ENCODE measurements around the gene ANXA6.
"Not testable (repeated sequence)": the region's sequence is repeated elsewhere in the genome, so short reads cannot be mapped to it uniquely, and the experiment has no call there.

Gene ANXA6

DNA sequence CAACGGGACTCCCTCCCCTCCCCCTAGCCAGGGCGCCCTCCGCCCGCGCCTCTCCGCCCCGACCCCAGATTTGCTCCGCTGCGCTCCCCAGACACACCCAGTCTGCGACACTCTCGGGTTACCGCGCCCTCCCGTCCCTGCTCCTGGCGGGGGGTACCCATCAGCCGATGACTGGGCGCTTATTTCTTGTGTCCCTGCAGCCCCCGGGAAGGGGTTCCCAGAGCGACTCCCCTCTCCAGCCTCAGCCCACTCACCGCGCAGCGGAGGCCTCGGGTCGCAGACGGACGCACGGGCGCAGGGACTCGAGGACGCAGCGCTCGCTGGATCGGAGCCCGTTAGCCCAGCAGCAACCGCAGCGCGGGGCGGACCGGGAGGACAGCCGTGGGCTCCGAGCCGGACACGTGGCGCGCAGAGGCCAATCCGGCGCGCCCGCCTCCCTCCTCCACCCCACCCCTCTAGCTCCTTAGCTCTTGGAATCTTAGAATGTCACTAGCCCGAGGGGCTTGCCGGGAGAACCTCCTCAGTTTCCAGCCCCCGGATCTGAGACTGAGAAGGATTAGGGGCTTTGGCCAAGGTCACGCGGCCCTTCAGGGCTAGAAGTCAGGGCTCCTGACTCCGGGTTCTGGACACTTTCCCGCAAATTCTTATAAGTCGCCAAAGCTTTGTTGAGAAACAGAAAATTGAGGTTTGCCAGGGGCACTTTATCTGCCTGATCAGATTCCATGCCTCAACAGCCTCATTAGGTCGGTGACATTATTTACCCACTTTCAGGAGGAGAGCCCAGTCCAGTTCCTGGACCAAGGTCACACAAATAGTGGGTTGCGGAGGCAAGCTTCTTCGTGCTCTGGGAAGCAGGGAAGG is at the start of gene ANXA6:
TSS of gene ANXA6 (minus strand) at position 354 of the 861 bp plus-strand sequence. CDS start 9,878 bp downstream, outside the sequence.
- peak within 1 kb of the TSS; percentile 82 to 91 (median 88) for H3K9ac ChIP-seq (ENCODE audit: low read length in 5 of 5)
- H3K4me3 ChIP-seq (ENCODE audit: low read depth in 1 of 5, low read length in 5 of 5) = peak within 1 kb of the TSS; percentile 89 to 96 (median 92)
- peaks cover 7 to 64% (median 61%) of the 10 kb centered on the region in 5 donors for H3K4me1 ChIP-seq (ENCODE audit: control insufficient read depth in 5 of 5, insufficient read depth in 5 of 5, low read length in 5 of 5)
- no peaks in the 10 kb centered on the region for H3K9me3 ChIP-seq (ENCODE audit: control insufficient read depth in 5 of 5, low read length in 5 of 5)
- no peaks in the 10 kb centered on the region for H3K27me3 ChIP-seq (ENCODE audit: control insufficient read depth in 5 of 5, insufficient read depth in 4 of 5, low read length in 5 of 5)
- H3K36me3 ChIP-seq (ENCODE audit: control insufficient read depth in 5 of 5, insufficient read depth in 5 of 5, low read length in 5 of 5) = peaks cover 0 to 3% (median 0%) of the 10 kb centered on the region in 5 donors
- peak within 1 kb of the TSS; percentile 99 for H3K27ac ChIP-seq (ENCODE audit: low read depth, low read length)

DNA sequence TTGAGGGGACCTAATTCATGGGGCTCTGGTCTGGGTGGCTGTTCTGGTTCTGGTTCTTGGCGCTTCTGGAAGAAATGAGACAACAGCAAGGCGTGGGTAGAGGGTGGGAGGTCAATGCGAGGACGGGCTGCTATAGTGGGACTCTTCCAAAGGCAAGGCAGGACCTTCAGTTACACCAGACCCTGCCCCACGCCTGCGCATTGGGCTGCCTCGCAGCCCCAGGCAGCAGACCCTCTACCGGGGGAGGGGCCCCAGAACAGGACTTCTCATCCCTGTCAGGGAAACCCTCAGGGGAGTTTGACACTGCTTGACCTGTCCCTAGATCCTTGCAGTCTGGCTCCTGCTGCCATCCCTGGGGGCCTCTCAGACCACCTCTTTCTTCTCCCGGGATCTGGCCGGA is 47.8 kb upstream of the ANXA6 start:
- Histone ChIP-seq H3K4me3 (ENCODE audit: low read depth in 1 of 5, low read length in 5 of 5) (no peak overlapping the region), H3K27ac (ENCODE audit: low read depth, low read length) (no peak overlapping the region), H3K27me3 (ENCODE audit: control insufficient read depth in 5 of 5, insufficient read depth in 4 of 5, low read length in 5 of 5) (no peaks in the 10 kb centered on the region), H3K9me3 (ENCODE audit: control insufficient read depth in 5 of 5, low read length in 5 of 5) (no peaks in the 10 kb centered on the region), H3K36me3 (ENCODE audit: control insufficient read depth in 5 of 5, insufficient read depth in 5 of 5, low read length in 5 of 5) (peaks cover 5 to 20% (median 12%) of the 10 kb centered on the region in 5 donors), H3K9ac (ENCODE audit: low read length in 5 of 5) (no peak overlapping the region), H3K4me1 (ENCODE audit: control insufficient read depth in 5 of 5, insufficient read depth in 5 of 5, low read length in 5 of 5) (peaks cover 9 to 31% (median 24%) of the 10 kb centered on the region in 5 donors)

DNA sequence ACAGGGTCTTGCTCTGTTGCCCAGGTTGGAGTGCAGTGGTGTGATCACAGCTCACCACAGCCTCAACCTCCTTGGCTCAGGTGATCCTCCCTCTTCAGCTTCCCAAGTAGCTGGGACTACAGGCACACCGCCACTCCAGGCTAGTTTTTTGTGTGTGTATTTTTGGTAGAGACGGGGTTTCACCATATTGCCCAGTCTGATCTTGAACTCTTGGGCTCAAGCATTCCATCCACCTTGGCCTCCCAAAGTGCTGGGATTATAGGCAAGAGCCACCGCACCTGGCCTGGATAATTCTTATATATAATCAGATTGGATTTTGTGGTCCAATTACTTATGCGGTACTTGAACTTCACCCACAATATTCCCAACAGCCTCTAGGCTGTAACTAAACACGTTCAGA is 46.5 kb upstream of the ANXA6 start:
- Histone ChIP-seq H3K27ac (ENCODE audit: low read depth, low read length) (no peak overlapping the region), H3K4me1 (ENCODE audit: control insufficient read depth in 5 of 5, insufficient read depth in 5 of 5, low read length in 5 of 5) (peaks cover 6 to 24% (median 17%) of the 10 kb centered on the region in 5 donors), H3K4me3 (ENCODE audit: low read depth in 1 of 5, low read length in 5 of 5) (no peak overlapping the region), H3K9ac (ENCODE audit: low read length in 5 of 5) (no peak overlapping the region), H3K36me3 (ENCODE audit: control insufficient read depth in 5 of 5, insufficient read depth in 5 of 5, low read length in 5 of 5) (peaks cover 6 to 33% (median 22%) of the 10 kb centered on the region in 5 donors), H3K27me3 (ENCODE audit: control insufficient read depth in 5 of 5, insufficient read depth in 4 of 5, low read length in 5 of 5) (no peaks in the 10 kb centered on the region), H3K9me3 (ENCODE audit: control insufficient read depth in 5 of 5, low read length in 5 of 5) (no peaks in the 10 kb centered on the region)

DNA sequence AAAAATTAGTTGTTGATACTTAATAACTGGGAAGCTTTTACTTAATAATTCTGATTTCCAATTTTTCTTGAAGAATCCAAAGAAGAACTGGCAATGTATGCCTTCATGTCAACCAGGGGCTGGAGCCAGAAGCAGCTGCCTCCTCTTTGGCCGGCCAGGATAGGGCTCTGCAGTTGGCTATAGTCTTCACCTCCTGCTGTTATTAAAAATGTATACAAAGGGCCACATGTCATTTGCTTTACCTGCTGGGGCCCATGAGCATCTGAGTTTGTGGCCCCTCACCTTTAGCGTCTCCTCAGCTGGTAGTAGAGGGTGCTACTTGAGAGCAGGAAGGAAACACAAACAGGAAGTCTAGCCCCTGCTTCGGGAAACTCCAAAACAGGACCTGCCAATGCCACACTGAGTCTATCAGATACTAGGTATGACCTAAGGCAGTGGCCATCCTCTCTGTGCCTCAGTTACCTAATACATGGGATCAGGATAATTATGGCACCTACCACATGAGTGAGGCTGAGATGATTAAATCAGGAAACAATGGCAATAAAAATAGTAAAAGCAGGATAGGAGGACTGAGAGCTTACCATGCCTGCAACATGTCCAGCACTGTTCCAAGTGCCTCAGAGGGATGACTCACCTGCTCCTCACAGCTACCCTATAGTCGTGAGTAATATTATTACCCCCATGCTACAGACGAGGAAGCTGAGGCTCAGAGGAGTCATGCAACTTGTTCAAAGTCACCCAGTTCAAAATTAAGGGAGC is 45.0 kb upstream of the ANXA6 start:
- H3K27me3 ChIP-seq (ENCODE audit: control insufficient read depth in 5 of 5, insufficient read depth in 4 of 5, low read length in 5 of 5) = no peaks in the 10 kb centered on the region
- peaks cover 0 to 9% (median 2%) of the 10 kb centered on the region in 5 donors for H3K4me1 ChIP-seq (ENCODE audit: control insufficient read depth in 5 of 5, insufficient read depth in 5 of 5, low read length in 5 of 5)
- no peak overlapping the region for H3K27ac ChIP-seq (ENCODE audit: low read depth, low read length)
- H3K4me3 ChIP-seq (ENCODE audit: low read depth in 1 of 5, low read length in 5 of 5) = no peak overlapping the region
- H3K36me3 ChIP-seq (ENCODE audit: control insufficient read depth in 5 of 5, insufficient read depth in 5 of 5, low read length in 5 of 5) = peaks cover 11 to 40% (median 25%) of the 10 kb centered on the region in 5 donors
- H3K9me3 ChIP-seq (ENCODE audit: control insufficient read depth in 5 of 5, low read length in 5 of 5) = no peaks in the 10 kb centered on the region
- no peak overlapping the region for H3K9ac ChIP-seq (ENCODE audit: low read length in 5 of 5)

DNA sequence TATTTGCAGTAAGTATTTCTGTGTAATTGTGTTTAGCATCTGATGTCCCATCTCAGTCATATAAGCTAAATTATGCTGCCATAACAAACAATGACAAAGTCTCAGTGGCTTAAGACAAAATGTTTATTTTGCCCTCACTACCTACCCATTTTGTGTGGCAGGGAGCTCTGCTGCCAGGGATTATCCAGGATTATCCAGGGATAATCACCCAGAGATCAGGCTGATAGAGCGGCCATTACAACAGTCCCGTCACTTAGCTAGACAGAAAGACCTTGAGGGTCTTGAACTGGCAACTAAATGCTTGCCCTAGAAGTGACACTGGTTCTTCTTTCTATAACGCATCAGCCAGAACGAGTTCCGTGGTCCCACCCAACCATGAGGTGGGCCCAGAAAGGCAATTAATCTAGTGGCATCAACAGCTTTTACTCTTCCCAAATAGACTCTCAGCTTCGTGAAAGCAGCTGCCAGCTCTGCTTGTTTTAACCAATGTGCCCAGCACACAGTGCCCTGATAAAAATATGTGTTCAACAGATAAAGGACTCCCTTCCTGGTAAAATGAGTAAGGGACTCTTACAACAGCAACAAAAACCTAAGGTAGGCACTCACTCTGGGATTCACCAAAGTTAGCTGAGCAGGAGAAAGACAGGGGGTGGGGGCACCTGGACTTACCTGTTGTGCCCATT is 43.5 kb upstream of the ANXA6 start:
- H3K9me3 ChIP-seq (ENCODE audit: control insufficient read depth in 5 of 5, low read length in 5 of 5) = no peaks in the 10 kb centered on the region
- no peak overlapping the region for H3K9ac ChIP-seq (ENCODE audit: low read length in 5 of 5)
- H3K4me1 ChIP-seq (ENCODE audit: control insufficient read depth in 5 of 5, insufficient read depth in 5 of 5, low read length in 5 of 5) = peaks cover 0 to 15% (median 10%) of the 10 kb centered on the region in 5 donors
- no peaks in the 10 kb centered on the region for H3K27me3 ChIP-seq (ENCODE audit: control insufficient read depth in 5 of 5, insufficient read depth in 4 of 5, low read length in 5 of 5)
- H3K27ac ChIP-seq (ENCODE audit: low read depth, low read length) = no peak overlapping the region
- H3K36me3 ChIP-seq (ENCODE audit: control insufficient read depth in 5 of 5, insufficient read depth in 5 of 5, low read length in 5 of 5) = peaks cover 12 to 47% (median 32%) of the 10 kb centered on the region in 5 donors
- no peak overlapping the region for H3K4me3 ChIP-seq (ENCODE audit: low read depth in 1 of 5, low read length in 5 of 5)

DNA sequence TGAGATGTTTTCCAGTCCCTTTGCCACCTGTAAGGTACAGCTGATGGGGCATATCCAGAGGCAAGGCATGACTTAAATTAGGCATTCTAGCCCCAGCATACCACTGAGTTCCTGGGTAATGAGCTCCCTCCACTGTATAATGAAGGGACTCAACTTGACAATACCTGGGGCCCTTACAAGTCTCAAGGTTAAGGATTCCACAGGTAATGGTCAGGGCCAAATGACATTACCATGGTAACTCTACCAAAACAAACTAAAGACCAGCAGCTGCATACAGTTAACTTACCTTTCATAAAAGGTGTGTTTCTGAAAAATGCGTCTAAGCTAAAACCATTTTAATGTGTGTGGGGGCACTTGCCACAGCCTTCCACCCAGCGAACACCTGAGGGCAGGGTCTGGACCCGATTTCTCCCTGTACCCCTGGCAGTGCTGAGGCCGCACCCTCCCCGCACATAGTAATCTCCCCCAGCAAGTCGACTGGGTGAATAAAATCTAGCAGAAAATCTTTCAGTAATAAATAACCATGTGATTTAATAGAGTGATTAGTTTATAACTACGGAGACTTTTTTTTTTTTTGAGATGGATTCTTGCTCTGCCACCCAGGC is 42.1 kb upstream of the ANXA6 start:
- Histone ChIP-seq H3K9ac (ENCODE audit: low read length in 5 of 5) (no peak overlapping the region), H3K4me3 (ENCODE audit: low read depth in 1 of 5, low read length in 5 of 5) (no peak overlapping the region), H3K9me3 (ENCODE audit: control insufficient read depth in 5 of 5, low read length in 5 of 5) (no peaks in the 10 kb centered on the region), H3K4me1 (ENCODE audit: control insufficient read depth in 5 of 5, insufficient read depth in 5 of 5, low read length in 5 of 5) (peaks cover 0 to 21% (median 15%) of the 10 kb centered on the region in 5 donors), H3K27me3 (ENCODE audit: control insufficient read depth in 5 of 5, insufficient read depth in 4 of 5, low read length in 5 of 5) (no peaks in the 10 kb centered on the region), H3K27ac (ENCODE audit: low read depth, low read length) (no peak overlapping the region), H3K36me3 (ENCODE audit: control insufficient read depth in 5 of 5, insufficient read depth in 5 of 5, low read length in 5 of 5) (peaks cover 12 to 45% (median 32%) of the 10 kb centered on the region in 5 donors)

DNA sequence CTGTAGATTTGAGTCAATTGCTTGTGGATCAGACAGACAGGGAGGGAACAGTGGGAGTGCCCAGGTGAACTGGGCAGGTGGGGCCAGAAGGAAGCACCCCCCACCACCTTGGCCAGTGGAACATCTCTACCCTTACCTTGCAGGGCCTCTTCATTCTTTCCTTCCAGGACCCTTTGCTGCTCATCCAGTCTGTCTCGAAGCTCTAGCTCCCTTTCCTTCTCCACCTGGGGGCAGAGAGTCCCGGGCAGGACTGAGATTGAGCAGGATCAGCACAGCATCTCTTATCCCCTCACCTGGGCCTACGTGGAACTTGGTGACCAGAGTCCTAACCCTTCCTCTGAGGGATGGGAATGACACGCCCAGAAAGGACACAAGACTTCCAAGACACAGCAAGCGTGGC is 41.3 kb upstream of the ANXA6 start:
- Histone ChIP-seq H3K4me1 (ENCODE audit: control insufficient read depth in 5 of 5, insufficient read depth in 5 of 5, low read length in 5 of 5) (peaks cover 0 to 23% (median 15%) of the 10 kb centered on the region in 5 donors), H3K36me3 (ENCODE audit: control insufficient read depth in 5 of 5, insufficient read depth in 5 of 5, low read length in 5 of 5) (peaks cover 12 to 45% (median 32%) of the 10 kb centered on the region in 5 donors), H3K4me3 (ENCODE audit: low read depth in 1 of 5, low read length in 5 of 5) (no peak overlapping the region), H3K9me3 (ENCODE audit: control insufficient read depth in 5 of 5, low read length in 5 of 5) (no peaks in the 10 kb centered on the region), H3K9ac (ENCODE audit: low read length in 5 of 5) (no peak overlapping the region), H3K27me3 (ENCODE audit: control insufficient read depth in 5 of 5, insufficient read depth in 4 of 5, low read length in 5 of 5) (no peaks in the 10 kb centered on the region), H3K27ac (ENCODE audit: low read depth, low read length) (no peak overlapping the region)

DNA sequence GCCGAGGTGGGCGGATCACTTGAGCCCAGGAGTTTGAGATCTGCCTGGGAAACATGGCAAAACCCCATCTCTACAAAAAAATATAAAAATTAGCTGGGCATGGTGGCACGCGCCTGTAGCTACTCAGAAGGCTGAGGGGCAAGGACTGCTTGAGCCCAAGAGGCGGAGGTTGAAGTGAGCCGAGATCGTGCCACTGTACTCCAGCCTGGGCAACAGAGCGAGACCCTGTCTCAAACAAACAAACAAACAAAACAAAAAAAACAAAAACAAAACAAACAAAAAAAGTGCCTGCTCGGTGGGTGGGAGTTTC is 39.7 kb upstream of the ANXA6 start:
- not testable (repeated sequence) for H3K9me3 ChIP-seq (ENCODE audit: control insufficient read depth in 5 of 5, low read length in 5 of 5); H3K9ac ChIP-seq (ENCODE audit: low read length in 5 of 5); H3K4me3 ChIP-seq (ENCODE audit: low read depth in 1 of 5, low read length in 5 of 5); H3K27me3 ChIP-seq (ENCODE audit: control insufficient read depth in 5 of 5, insufficient read depth in 4 of 5, low read length in 5 of 5)
- H3K27ac ChIP-seq (ENCODE audit: low read depth, low read length) = peak overlapping the region; percentile 82
- peaks cover 12 to 42% (median 31%) of the 10 kb centered on the region in 5 donors for H3K36me3 ChIP-seq (ENCODE audit: control insufficient read depth in 5 of 5, insufficient read depth in 5 of 5, low read length in 5 of 5)
- H3K4me1 ChIP-seq (ENCODE audit: control insufficient read depth in 5 of 5, insufficient read depth in 5 of 5, low read length in 5 of 5) = peaks cover 0 to 23% (median 11%) of the 10 kb centered on the region in 5 donors

DNA sequence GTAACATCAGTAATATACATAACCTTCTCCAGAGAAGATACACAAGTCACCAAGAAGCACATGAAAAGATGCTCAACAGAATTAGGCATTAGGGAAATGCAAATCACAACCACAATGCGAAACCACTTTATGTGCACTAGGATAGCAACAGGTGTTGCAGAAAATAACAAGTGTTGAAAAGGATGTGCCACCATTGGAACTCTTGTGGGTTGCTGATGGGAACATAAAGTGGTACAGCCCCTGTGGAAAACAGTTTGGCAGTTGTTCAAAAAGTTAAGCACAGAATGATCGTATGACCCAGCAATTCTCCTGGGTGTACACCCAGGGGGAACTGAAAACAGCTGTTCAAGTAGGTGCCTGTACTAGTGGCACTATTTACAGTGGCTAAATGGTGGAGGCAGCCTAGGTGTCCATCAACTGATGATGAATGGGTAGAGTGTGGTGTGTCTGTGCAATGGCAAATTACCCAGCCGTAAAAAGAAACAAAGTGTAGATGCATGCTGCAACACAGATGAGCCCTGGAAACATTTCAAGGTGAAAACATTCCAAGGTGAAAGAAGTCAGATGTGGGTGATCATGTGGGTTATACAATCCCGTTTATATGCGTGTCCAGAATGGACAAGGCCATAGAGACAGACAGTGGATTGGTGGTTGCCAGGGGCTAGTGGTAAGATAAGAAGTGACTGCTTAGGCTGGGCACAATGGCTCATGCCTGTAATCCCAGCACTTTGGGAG is 39.1 kb upstream of the ANXA6 start:
- H3K36me3 ChIP-seq (ENCODE audit: control insufficient read depth in 5 of 5, insufficient read depth in 5 of 5, low read length in 5 of 5) = peaks cover 12 to 40% (median 31%) of the 10 kb centered on the region in 5 donors
- peak overlapping the region in 1 of 5 donors; percentile 64 for H3K9ac ChIP-seq (ENCODE audit: low read length in 5 of 5)
- no peak overlapping the region for H3K4me3 ChIP-seq (ENCODE audit: low read depth in 1 of 5, low read length in 5 of 5)
- peak overlapping the region; percentile 82 for H3K27ac ChIP-seq (ENCODE audit: low read depth, low read length)
- H3K9me3 ChIP-seq (ENCODE audit: control insufficient read depth in 5 of 5, low read length in 5 of 5) = no peaks in the 10 kb centered on the region
- peaks cover 0 to 23% (median 11%) of the 10 kb centered on the region in 5 donors for H3K4me1 ChIP-seq (ENCODE audit: control insufficient read depth in 5 of 5, insufficient read depth in 5 of 5, low read length in 5 of 5)
- no peaks in the 10 kb centered on the region for H3K27me3 ChIP-seq (ENCODE audit: control insufficient read depth in 5 of 5, insufficient read depth in 4 of 5, low read length in 5 of 5)
